Measurements from ENCODE around the gene CDC34. TPM values are rescaled to one million over a fixed set of nuclear protein-coding genes. Genes with fewer than 3 reads are reported as not detected.

CDC34 gene
- total and polyA plus RNA-seq, 2 experiments from 2014 or later, result 207 to 247 TPM

GRCh38 chr19:560121-560520, 28.6 kb downstream of the CDC34 start:
- TF ChIP-seq CTCF (IDR thresholded peaks at IDR 0.05; ENCODE audit: low read depth, low read length), result no peak
- no peak for DNase-seq (ENCODE audit: low read depth in 1 of 2, low spot score in 1 of 2)
- Histone ChIP-seq H3K4me3 (no peak overlapping the region), H3K36me3 (no peaks in the 10 kb centered on the region), H3K27ac (no peak overlapping the region), H3K4me1 (ENCODE audit: low read depth) (no peaks in the 10 kb centered on the region), H3K27me3 (no peaks in the 10 kb centered on the region), H3K9me3 (ENCODE audit: low read depth) (no peaks in the 10 kb centered on the region)

GRCh38 chr19:566403-566802, 34.8 kb downstream of the CDC34 start:
- H3K27ac ChIP-seq, result peak overlapping the region; percentile 75
- no peaks in the 10 kb centered on the region for H3K27me3 ChIP-seq
- no peaks in the 10 kb centered on the region for H3K9me3 ChIP-seq (ENCODE audit: low read depth)
- no peak overlapping the region for H3K4me3 ChIP-seq
- peak; percentile 64 to 94 for DNase-seq (ENCODE audit: low read depth in 1 of 2, low spot score in 1 of 2)
- H3K4me1 ChIP-seq (ENCODE audit: low read depth), result peaks cover 5% of the 10 kb centered on the region
- no peak for TF ChIP-seq CTCF (IDR thresholded peaks at IDR 0.05; ENCODE audit: low read depth, low read length)
- H3K36me3 ChIP-seq, result no peaks in the 10 kb centered on the region

GRCh38 chr19:566844-567243, 35.3 kb downstream of the CDC34 start:
- Histone ChIP-seq H3K9me3 (ENCODE audit: low read depth) (no peaks in the 10 kb centered on the region), H3K4me1 (ENCODE audit: low read depth) (peaks cover 5% of the 10 kb centered on the region), H3K27ac (peak overlapping the region; percentile 75), H3K4me3 (no peak overlapping the region), H3K36me3 (no peaks in the 10 kb centered on the region), H3K27me3 (no peaks in the 10 kb centered on the region)
- TF ChIP-seq CTCF (IDR thresholded peaks at IDR 0.05; ENCODE audit: low read depth, low read length), result no peak
- DNase-seq (ENCODE audit: low read depth in 1 of 2, low spot score in 1 of 2), result no peak

GRCh38 chr19:567296-567900, 35.8 kb downstream of the CDC34 start:
- H3K36me3 ChIP-seq, result no peaks in the 10 kb centered on the region
- no peak overlapping the region for H3K4me3 ChIP-seq
- no peak for TF ChIP-seq CTCF (IDR thresholded peaks at IDR 0.05; ENCODE audit: low read depth, low read length)
- peaks cover 5% of the 10 kb centered on the region for H3K4me1 ChIP-seq (ENCODE audit: low read depth)
- H3K27ac ChIP-seq, result peak overlapping the region; percentile 75
- no peak for DNase-seq (ENCODE audit: low read depth in 1 of 2, low spot score in 1 of 2)
- H3K27me3 ChIP-seq, result no peaks in the 10 kb centered on the region
- H3K9me3 ChIP-seq (ENCODE audit: low read depth), result no peaks in the 10 kb centered on the region

GRCh38 chr19:570251-570686, 38.7 kb downstream of the CDC34 start:
- DNase-seq (ENCODE audit: low read depth in 1 of 2, low spot score in 1 of 2), result no peak

More at GRCh38 chr19:570251-570686, 38.7 kb downstream of the CDC34 start:
- H3K9me3 ChIP-seq (ENCODE audit: low read depth), result no peaks in the 10 kb centered on the region
- no peaks in the 10 kb centered on the region for H3K27me3 ChIP-seq
- no peaks in the 10 kb centered on the region for H3K36me3 ChIP-seq
- no peak overlapping the region for H3K4me3 ChIP-seq
- TF ChIP-seq CTCF (IDR thresholded peaks at IDR 0.05; ENCODE audit: low read depth, low read length), result no peak
- no peak overlapping the region for H3K27ac ChIP-seq
- H3K4me1 ChIP-seq (ENCODE audit: low read depth), result peaks cover 18% of the 10 kb centered on the region

Data from cardiac muscle cell (in vitro differentiated cells and primary cell).